ENCODE measurements around the gene GDPD1. TPM values are rescaled to one million over a fixed set of nuclear protein-coding genes. Genes with fewer than 3 reads are reported as not detected.

Gene GDPD1
- total and polyA plus RNA-seq, 9 of the 15 experiments (the other 6 are each of a cell fraction or from before 2014, with no cell fraction given): 5.7 to 15.2 (median 9.3) TPM

GRCh38 chr17:59220328-59221158 lies at the start of gene GDPD1 (continued):
- TF ChIP-seq SMARCE1 (IDR thresholded peaks at IDR 0.05): 0 out of 2 replicates have a peak, but pooled peaks have one; percentile 69
- TF ChIP-seq CEBPB (tag; IDR thresholded peaks at IDR 0.05): peak; percentile 34
- TF ChIP-seq ZNF280B (CRISPR knock-in tag; IDR thresholded peaks at IDR 0.05): no peak
- TF ChIP-seq ZNF699 (CRISPR knock-in tag; IDR thresholded peaks at IDR 0.05; ENCODE audit: insufficient replicate concordance): no peak
- TF ChIP-seq MCM2 (IDR thresholded peaks at IDR 0.05; ENCODE audit: low read depth): no peak
- no peak for TF ChIP-seq KLF10 (CRISPR knock-in tag; IDR thresholded peaks at IDR 0.05)
- TF ChIP-seq TEAD2 (tag; IDR thresholded peaks at IDR 0.05): no peak; the same call in 1 of the 2 replicates
- no peak for TF ChIP-seq TRIM28 (IDR thresholded peaks at IDR 0.05)
- no peak for TF ChIP-seq ZNF121 (CRISPR knock-in tag; conservative IDR thresholded peaks at IDR 0.05)
- TF ChIP-seq GABPB2 (CRISPR knock-in tag; conservative IDR thresholded peaks at IDR 0.05): no peak
- TF ChIP-seq JUND (IDR thresholded peaks at IDR 0.05; ENCODE audit: borderline replicate concordance, low read depth, low read length): peak; percentile 84
- TF ChIP-seq JUND (tag; IDR thresholded peaks at IDR 0.05; ENCODE audit: borderline replicate concordance, low read depth, low read length): peak; percentile 83
- TF ChIP-seq GATAD2B (IDR thresholded peaks at IDR 0.05; ENCODE audit: borderline replicate concordance): no peak; the same call in 1 of the 2 replicates
- TF ChIP-seq PTBP1 (IDR thresholded peaks at IDR 0.05; ENCODE audit: low read depth, low read length): no peak
- TF ChIP-seq CTCFL (IDR thresholded peaks at IDR 0.05; ENCODE audit: borderline replicate concordance, insufficient read depth, low read depth, low read length, poor library complexity, severe bottlenecking): peak; percentile 80
- peak; percentile 57 for TF ChIP-seq POLR2B (IDR thresholded peaks at IDR 0.05; ENCODE audit: low read depth, partially characterized antibody)
- TF ChIP-seq E2F4 (CRISPR knock-in tag; IDR thresholded peaks at IDR 0.05; ENCODE audit: low read depth): 0 out of 2 replicates have a peak, but pooled peaks have one; percentile 13

Data from K562 (cell line).